Astrocyte (in vitro differentiated cells and primary cell): ENCODE data around the gene VASH2.

Source experiments
- EZH2 ChIP-seq: IDR thresholded peaks from 2 replicates; pipeline ENCODE4 v1.6.1; 2012; ENCODE audit warnings: mild to moderate bottlenecking, low read length, inconsistent platforms; ENCODE audit not compliant: insufficient read depth
- TF ChIP-seq, protein P1 (sequence below): IDR thresholded peaks from 2 replicates; pipeline ENCODE4 v1.5.1; 2011; ENCODE audit warnings: low read depth, mild to moderate bottlenecking, inconsistent platforms, low read length, moderate library complexity; ENCODE audit not compliant: insufficient read depth

DNA sequence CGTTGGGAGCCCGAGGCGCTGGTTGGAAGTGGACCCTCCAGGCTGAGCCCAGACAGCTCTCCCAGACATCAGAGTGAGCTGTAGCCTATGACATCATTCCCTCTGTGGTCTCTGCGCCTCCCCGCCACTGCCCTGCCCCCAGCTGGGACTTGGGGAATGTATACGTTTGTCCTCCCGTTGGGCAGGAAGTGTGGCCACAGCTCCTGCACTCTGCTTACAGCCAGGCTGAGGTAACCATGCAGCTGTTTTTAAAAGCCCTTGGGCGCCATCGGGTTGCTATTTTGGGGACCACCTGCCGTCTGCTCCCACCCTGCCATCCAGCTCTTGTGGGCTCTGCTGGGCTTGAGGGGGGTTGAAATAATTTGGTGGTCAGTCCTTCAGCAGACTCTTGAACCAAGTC, 7.8 kb downstream of the VASH2 start:
- TF ChIP-seq, protein P1, sequence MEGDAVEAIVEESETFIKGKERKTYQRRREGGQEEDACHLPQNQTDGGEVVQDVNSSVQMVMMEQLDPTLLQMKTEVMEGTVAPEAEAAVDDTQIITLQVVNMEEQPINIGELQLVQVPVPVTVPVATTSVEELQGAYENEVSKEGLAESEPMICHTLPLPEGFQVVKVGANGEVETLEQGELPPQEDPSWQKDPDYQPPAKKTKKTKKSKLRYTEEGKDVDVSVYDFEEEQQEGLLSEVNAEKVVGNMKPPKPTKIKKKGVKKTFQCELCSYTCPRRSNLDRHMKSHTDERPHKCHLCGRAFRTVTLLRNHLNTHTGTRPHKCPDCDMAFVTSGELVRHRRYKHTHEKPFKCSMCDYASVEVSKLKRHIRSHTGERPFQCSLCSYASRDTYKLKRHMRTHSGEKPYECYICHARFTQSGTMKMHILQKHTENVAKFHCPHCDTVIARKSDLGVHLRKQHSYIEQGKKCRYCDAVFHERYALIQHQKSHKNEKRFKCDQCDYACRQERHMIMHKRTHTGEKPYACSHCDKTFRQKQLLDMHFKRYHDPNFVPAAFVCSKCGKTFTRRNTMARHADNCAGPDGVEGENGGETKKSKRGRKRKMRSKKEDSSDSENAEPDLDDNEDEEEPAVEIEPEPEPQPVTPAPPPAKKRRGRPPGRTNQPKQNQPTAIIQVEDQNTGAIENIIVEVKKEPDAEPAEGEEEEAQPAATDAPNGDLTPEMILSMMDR: no peak
- no peak for TF ChIP-seq EZH2
